Motor neuron (in vitro differentiated cells): ENCODE data around the gene CERT1. TPM values are rescaled to one million over a fixed set of nuclear protein-coding genes. Genes with fewer than 3 reads are reported as not detected.

Source experiments
- ATAC-seq, 8 experiments: fragments of 200-7000 bp; cut with Tn5 transposase; replicated peaks in 6 of 8; 2 replicates each; pipeline ENCODE4 v1.8.0; 2021; ENCODE audit warnings: mild to moderate bottlenecking in 8 of 8, moderate library complexity in 8 of 8
- H3K27ac ChIP-seq, 2 donors: fragments of 250-450 bp; sonication (Bioruptor Pico); 2 replicates each; pipeline ENCODE4 v1.9.0; 2021; ENCODE audit warnings: antibody characterized with exemption in 2 of 2, mild to moderate bottlenecking in 2 of 2, moderate library complexity in 1 of 2
- H3K4me1 ChIP-seq, 2 donors: fragments of 250-450 bp; sonication (Bioruptor Pico); replicated peaks in 1 of 2; 2 replicates each; pipeline ENCODE4 v1.6.1; 2021; ENCODE audit warnings: antibody characterized with exemption in 2 of 2, mild to moderate bottlenecking in 2 of 2, moderate library complexity in 1 of 2
- H3K4me3 ChIP-seq, 5 donors: fragments of 250-450 bp; sonication (Bioruptor Pico); 2 replicates each; pipeline ENCODE4 v1.9.0; 2021; ENCODE audit warnings: antibody characterized with exemption in 5 of 5, mild to moderate bottlenecking in 5 of 5, moderate library complexity in 4 of 5
- WGBS, 10 experiments: fragments of 450-650 bp; shearing (Covaris generic); methylation state at CpG; one replicate each; pipeline ENCODE4 v1.0.0; 2022; 5-methylcytosine and 5-hydroxymethylcytosine counted together
- in situ Hi-C, 9 experiments: fragments of 400-800 bp; cut with MboI; loops; one replicate each; pipeline ENCODE4 v1.15.0; 2021; ENCODE audit warnings: low sequenced_read_pairs in 9 of 9, low pct_unique_long_range_greater_than_20kb in 2 of 9; ENCODE audit not compliant: unreplicated experiment in 9 of 9
- total RNA-seq, 8 experiments: library from RNA; unstranded; fragments of 300-600 nt; gene quantifications; 2 replicates each; pipeline versions ENCODE4 v1.2.3 to v1.2.4, GENCODE V29; 2022

CERT1 gene
- total RNA-seq, 8 experiments from 2014 or later = 15.4 to 28.0 (median 22.4) TPM

GRCh38 chr5:75366787-75367186 is 144.6 kb downstream of the CERT1 start:
- ATAC-seq = no peak
- Histone ChIP-seq H3K4me3 (no peak overlapping the region), H3K4me1 (no peaks in the 10 kb centered on the region), H3K27ac (no peak overlapping the region)
- 50 to 94% (median 85%) methylated on average over 1 to 4 of the region's 9 CpGs; no CpG with 5 or more reads in 3 of the 10 experiments for WGBS, 10 experiments
- in situ Hi-C loops = no loop called here

- Histone ChIP-seq H3K27ac (no peak overlapping the region), H3K4me1 (peaks cover 0 to 3% of the 10 kb centered on the region in 2 donors), H3K4me3 (no peak overlapping the region)
- ATAC-seq = peak in 1 of 8 experiments; percentile 7
- WGBS, 10 experiments = 14 to 80% (median 67%) methylated on average over 1 of the region's 1 CpG; no CpG with 5 or more reads in 5 of the 10 experiments
- in situ Hi-C loops = no loop called here
These were observed 145.7 kb downstream of the CERT1 start for GRCh38 chr5:75365740-75366139.

GRCh38 chr5:75364571-75365280 is 146.7 kb downstream of the CERT1 start:
- in situ Hi-C loops = no loop called here
- H3K27ac ChIP-seq = no peak overlapping the region

GRCh38 chr5:75363726-75364495 is 147.5 kb downstream of the CERT1 start:
- in situ Hi-C loops = no loop called here
- H3K27ac ChIP-seq = no peak overlapping the region
- WGBS, 10 experiments = 47 to 100% (median 86%) methylated on average over 1 to 8 of the region's 8 CpGs; no CpG with 5 or more reads in 1 of the 10 experiments
- H3K4me1 ChIP-seq = peaks cover 0 to 3% of the 10 kb centered on the region in 2 donors
- H3K4me3 ChIP-seq = no peak overlapping the region
- peak in 7 of 8 experiments; percentile 11 to 50 (median 34) for ATAC-seq

More at GRCh38 chr5:75364571-75365280, 146.7 kb downstream of the CERT1 start:
- H3K4me1 ChIP-seq = peaks cover 0 to 3% of the 10 kb centered on the region in 2 donors
- H3K4me3 ChIP-seq = no peak overlapping the region
- peak in 1 of 8 experiments; percentile 4 for ATAC-seq
- 73 to 100% (median 92%) methylated on average over 1 to 7 of the region's 7 CpGs for WGBS, 10 experiments

- no peak overlapping the region for H3K4me3 ChIP-seq
- no peak overlapping the region for H3K27ac ChIP-seq
- in situ Hi-C loops = no loop called here
- peak in 7 of 8 experiments; percentile 5 to 37 (median 27) for ATAC-seq
- H3K4me1 ChIP-seq = peaks cover 0 to 3% of the 10 kb centered on the region in 2 donors
- WGBS, 10 experiments = 56 to 83% (median 72%) methylated on average over 1 to 5 of the region's 5 CpGs; no CpG with 5 or more reads in 5 of the 10 experiments
These were observed 148.3 kb downstream of the CERT1 start for GRCh38 chr5:75363111-75363510.

- H3K27ac ChIP-seq = no peak overlapping the region
- WGBS, 10 experiments = 67 to 100% (median 96%) methylated on average over 1 to 4 of the region's 4 CpGs
- no peak overlapping the region for H3K4me3 ChIP-seq
- peak in 5 of 8 experiments; percentile 6 to 34 (median 22) for ATAC-seq
- in situ Hi-C loops = no loop called here
- peaks cover 0 to 3% of the 10 kb centered on the region in 2 donors for H3K4me1 ChIP-seq
These were observed 148.9 kb downstream of the CERT1 start for GRCh38 chr5:75362474-75362975.

GRCh38 chr5:75361310-75361709 is 150.1 kb downstream of the CERT1 start:
- in situ Hi-C loops = no loop called here
- Histone ChIP-seq H3K27ac (no peak overlapping the region), H3K4me3 (no peak overlapping the region), H3K4me1 (peaks cover 0 to 3% of the 10 kb centered on the region in 2 donors)
- 56 to 100% (median 75%) methylated on average over 2 to 4 of the region's 4 CpGs; no CpG with 5 or more reads in 1 of the 10 experiments for WGBS, 10 experiments
- peak in 2 of 8 experiments; percentile 15 to 76 for ATAC-seq

GRCh38 chr5:75358117-75358516 is 153.3 kb downstream of the CERT1 start:
- in situ Hi-C loops = no loop called here
- WGBS, 10 experiments = 73 to 100% (median 100%) methylated on average over 1 to 3 of the region's 3 CpGs; no CpG with 5 or more reads in 1 of the 10 experiments
- peaks cover 0 to 3% of the 10 kb centered on the region in 2 donors for H3K4me1 ChIP-seq
- H3K27ac ChIP-seq = no peak overlapping the region
- H3K4me3 ChIP-seq = no peak overlapping the region
- no peak for ATAC-seq

- ATAC-seq = no peak
- Histone ChIP-seq H3K4me1 (peaks cover 0 to 3% of the 10 kb centered on the region in 2 donors), H3K4me3 (no peak overlapping the region), H3K27ac (no peak overlapping the region)
- 82 to 100% (median 94%) methylated on average over 4 to 7 of the region's 7 CpGs; no CpG with 5 or more reads in 4 of the 10 experiments for WGBS, 10 experiments
- in situ Hi-C loops = no loop called here
These were observed 154.7 kb downstream of the CERT1 start for GRCh38 chr5:75356719-75357118.

GRCh38 chr5:75355236-75355635 is 156.2 kb downstream of the CERT1 start:
- H3K27ac ChIP-seq = no peak overlapping the region
- H3K4me1 ChIP-seq = no peaks in the 10 kb centered on the region
- in situ Hi-C loops = no loop called here
- H3K4me3 ChIP-seq = no peak overlapping the region
- no peak for ATAC-seq
- 90 to 100% (median 97%) methylated on average over 1 to 6 of the region's 6 CpGs; no CpG with 5 or more reads in 3 of the 10 experiments for WGBS, 10 experiments

- 93 to 100% (median 97%) methylated on average over 1 to 7 of the region's 7 CpGs for WGBS, 10 experiments
- H3K4me1 ChIP-seq = no peaks in the 10 kb centered on the region
- no peak overlapping the region for H3K27ac ChIP-seq
- in situ Hi-C loops = no loop called here
- H3K4me3 ChIP-seq = no peak overlapping the region
- ATAC-seq = no peak
These were observed 160.1 kb downstream of the CERT1 start for GRCh38 chr5:75351139-75351926.

GRCh38 chr5:75349663-75350062 is 161.8 kb downstream of the CERT1 start:
- 78 to 100% (median 100%) methylated on average over 1 to 2 of the region's 2 CpGs; no CpG with 5 or more reads in 3 of the 10 experiments for WGBS, 10 experiments
- Histone ChIP-seq H3K4me3 (no peak overlapping the region), H3K27ac (no peak overlapping the region), H3K4me1 (no peaks in the 10 kb centered on the region)
- in situ Hi-C loops = loop anchor here in 1 of 9 experiments (25.0 kb wide), 1 partner anchor 587 kb away; the partner anchor contains the start of genes GFM2 and NSA2
- ATAC-seq = no peak
